CD8-positive, alpha-beta memory T cell (primary cell): ENCODE measurements around the gene LRP1B. TPM values are rescaled to one million over a fixed set of nuclear protein-coding genes. Genes with fewer than 3 reads are reported as not detected.

ENCODE experiments used
- CTCF ChIA-PET: fragments of 350-600 bp; sonication (Branson Sonifier 250); formaldehyde crosslinking; loops from one replicate; lab custom pipeline; 2021; ENCODE audit warnings: antibody characterized with exemption; lab: Charles Lee
- POLR2A ChIA-PET: fragments of 350-600 bp; sonication (Branson Sonifier 250); formaldehyde crosslinking; loops from one replicate; lab custom pipeline; 2021; ENCODE audit warnings: antibody characterized with exemption; lab: Charles Lee
- DNase-seq, 5 donors: peaks; one replicate each; pipeline versions ENCODE4 v3.0.0 to v3.0.0-alpha.2; 2020 to 2022; ENCODE audit warnings: mixed read lengths in 1 of 5
- H3K27ac ChIP-seq: one replicate; pipeline ENCODE4 v1.7.0; 2013; ENCODE audit warnings: low read depth, mild to moderate bottlenecking, low read length, moderate library complexity
- H3K27me3 ChIP-seq: 2 replicates; pipeline ENCODE4 v1.7.0; 2013; ENCODE audit warnings: low read length, mild to moderate bottlenecking; ENCODE audit not compliant: insufficient read depth, poor library complexity, severe bottlenecking
- H3K36me3 ChIP-seq: 2 replicates; pipeline ENCODE4 v1.7.0; 2013; ENCODE audit warnings: mild to moderate bottlenecking, low read length, moderate library complexity; ENCODE audit not compliant: insufficient read depth
- H3K4me1 ChIP-seq: 2 replicates; pipeline ENCODE4 v1.7.0; 2013; ENCODE audit warnings: mild to moderate bottlenecking, low read length, moderate library complexity; ENCODE audit not compliant: insufficient read depth
- H3K4me3 ChIP-seq: 2 replicates; pipeline ENCODE4 v1.7.0; 2013; ENCODE audit warnings: mild to moderate bottlenecking, low read length
- H3K9me3 ChIP-seq: 2 replicates; pipeline ENCODE4 v1.7.0; 2013; ENCODE audit warnings: mild to moderate bottlenecking, low read length
- H3K27ac Mint-ChIP-seq, 8 donors: one replicate each; pipeline ENCODE4 v1.8.0; 2020 to 2021; ENCODE audit warnings: mixed read lengths in 8 of 8, mild to moderate bottlenecking in 6 of 8, inconsistent platforms in 3 of 8, moderate library complexity in 3 of 8
- H3K27me3 Mint-ChIP-seq, 2 donors: one replicate each; pipeline ENCODE4 v1.8.0; 2020 to 2021; ENCODE audit warnings: mixed read lengths in 2 of 2, mild to moderate bottlenecking in 1 of 2, moderate library complexity in 1 of 2
- H3K36me3 Mint-ChIP-seq, 3 donors: one replicate each; pipeline ENCODE4 v1.8.0; 2020 to 2021; ENCODE audit warnings: mixed read lengths in 3 of 3, inconsistent platforms in 1 of 3, mild to moderate bottlenecking in 1 of 3
- H3K4me1 Mint-ChIP-seq, 3 donors: one replicate each; pipeline ENCODE4 v1.8.0; 2020 to 2021; ENCODE audit warnings: mixed read lengths in 3 of 3, inconsistent platforms in 1 of 3, mild to moderate bottlenecking in 1 of 3
- H3K4me3 Mint-ChIP-seq, 7 donors: one replicate each; pipeline ENCODE4 v1.8.0; 2020 to 2021; ENCODE audit warnings: mixed read lengths in 7 of 7, mild to moderate bottlenecking in 6 of 7, moderate library complexity in 4 of 7, inconsistent platforms in 2 of 7
- H3K9me3 Mint-ChIP-seq, 5 donors: one replicate each; pipeline ENCODE4 v1.8.0; 2020 to 2022; ENCODE audit warnings: mixed read lengths in 5 of 5, mild to moderate bottlenecking in 3 of 5, moderate library complexity in 2 of 5, inconsistent platforms in 1 of 5
- polyA plus RNA-seq: library from polyadenylated mRNA; unstranded; fragments of 300-500 nt; fragmentation: Illumina TruSeq; gene quantifications from one replicate; pipeline ENCODE4 v1.2.3, GENCODE V29; 2021
- total RNA-seq, 2 experiments: library from RNA; stranded (reverse); gene quantifications; one replicate each; pipeline ENCODE4 v1.2.3, GENCODE V29; 2021

Gene LRP1B
- total and polyA plus RNA-seq, 3 experiments from 2014 or later = not detected

DNA sequence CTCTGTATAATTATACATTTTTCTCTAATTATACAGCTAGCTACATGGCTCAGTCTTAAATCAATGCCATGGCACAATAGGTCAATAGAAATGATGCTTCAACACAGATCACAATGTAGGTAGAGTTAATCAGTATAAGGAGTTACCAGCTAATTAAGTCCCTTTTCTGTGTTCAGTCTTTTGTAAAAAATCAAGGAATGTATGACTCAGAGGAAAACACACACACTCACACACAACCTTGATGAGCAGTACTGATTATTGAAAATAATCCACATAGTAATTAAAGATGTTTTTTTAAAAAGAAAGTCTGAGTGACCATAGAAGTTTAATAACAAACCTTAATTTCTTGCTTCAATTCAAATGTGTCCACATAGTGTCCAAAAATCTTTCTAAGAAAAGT is 691.3 kb downstream of the LRP1B start:
- H3K9me3 ChIP-seq = no peaks in the 10 kb centered on the region
- POLR2A ChIA-PET = no interaction called here
- Mint-ChIP-seq H3K9me3 (peaks cover 3 to 22% (median 19%) of the 10 kb centered on the region in 5 donors), H3K36me3 (peaks cover 0 to 2% (median 0%) of the 10 kb centered on the region in 3 donors), H3K4me3 (no peak overlapping the region), H3K4me1 (no peaks in the 10 kb centered on the region), H3K27ac (no peak overlapping the region), H3K27me3 (no peaks in the 10 kb centered on the region)
- DNase-seq = no peak
- CTCF ChIA-PET = no interaction called here
- H3K27me3 ChIP-seq = no peaks in the 10 kb centered on the region
- no peaks in the 10 kb centered on the region for H3K36me3 ChIP-seq
- no peak overlapping the region for H3K4me3 ChIP-seq
- H3K27ac ChIP-seq = no peak overlapping the region
- no peaks in the 10 kb centered on the region for H3K4me1 ChIP-seq

DNA sequence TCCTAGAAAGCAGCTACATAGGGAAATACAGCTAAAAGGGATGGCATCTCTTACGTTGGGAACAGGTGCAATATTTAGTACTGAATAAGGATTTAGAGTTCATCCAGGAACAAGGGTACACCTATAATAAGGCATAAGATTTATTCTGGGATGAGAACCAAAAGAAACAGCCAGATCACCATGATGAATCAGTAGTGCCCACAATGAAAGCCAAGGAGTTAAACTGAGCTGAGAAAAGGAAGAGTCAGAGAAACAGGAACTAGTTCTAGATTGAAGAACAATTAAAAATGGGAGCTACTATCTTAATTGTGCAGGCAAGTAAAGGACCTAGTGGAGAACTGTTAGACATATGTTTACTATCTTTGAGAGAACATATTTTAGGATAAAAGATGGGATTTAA is 692.3 kb downstream of the LRP1B start:
- Histone ChIP-seq H3K36me3 (no peaks in the 10 kb centered on the region), H3K4me3 (no peak overlapping the region), H3K4me1 (no peaks in the 10 kb centered on the region), H3K9me3 (no peaks in the 10 kb centered on the region), H3K27me3 (no peaks in the 10 kb centered on the region), H3K27ac (no peak overlapping the region)
- ChIA-PET POLR2A (no interaction called here), CTCF (no interaction called here)
- H3K9me3 Mint-ChIP-seq = peaks cover 3 to 27% (median 14%) of the 10 kb centered on the region in 5 donors
- no peak for DNase-seq
- no peaks in the 10 kb centered on the region for H3K27me3 Mint-ChIP-seq
- H3K36me3 Mint-ChIP-seq = peaks cover 0 to 2% (median 0%) of the 10 kb centered on the region in 3 donors
- H3K27ac Mint-ChIP-seq = no peak overlapping the region
- no peak overlapping the region for H3K4me3 Mint-ChIP-seq
- no peaks in the 10 kb centered on the region for H3K4me1 Mint-ChIP-seq

DNA sequence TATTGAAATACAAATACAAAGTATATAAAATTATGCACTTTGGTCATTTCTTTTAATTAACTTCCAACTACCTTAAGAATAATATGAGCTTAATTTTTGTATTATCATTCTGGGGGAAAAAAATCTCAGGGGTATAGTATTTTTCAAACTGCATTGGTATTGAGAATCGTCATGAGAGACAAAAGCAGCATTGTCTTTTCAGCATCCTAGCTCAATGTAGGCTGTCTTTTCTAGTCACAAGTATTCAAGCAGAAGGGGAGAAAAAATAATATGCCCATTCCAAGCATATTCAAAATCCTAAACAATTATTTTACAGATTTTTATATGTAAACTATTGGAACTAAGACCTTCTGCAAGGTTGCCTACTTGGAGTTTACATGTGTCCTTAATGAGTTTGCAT is 693.3 kb downstream of the LRP1B start:
- peaks cover 5 to 24% (median 10%) of the 10 kb centered on the region in 5 donors for H3K9me3 Mint-ChIP-seq
- CTCF ChIA-PET = no interaction called here
- DNase-seq = no peak

DNA sequence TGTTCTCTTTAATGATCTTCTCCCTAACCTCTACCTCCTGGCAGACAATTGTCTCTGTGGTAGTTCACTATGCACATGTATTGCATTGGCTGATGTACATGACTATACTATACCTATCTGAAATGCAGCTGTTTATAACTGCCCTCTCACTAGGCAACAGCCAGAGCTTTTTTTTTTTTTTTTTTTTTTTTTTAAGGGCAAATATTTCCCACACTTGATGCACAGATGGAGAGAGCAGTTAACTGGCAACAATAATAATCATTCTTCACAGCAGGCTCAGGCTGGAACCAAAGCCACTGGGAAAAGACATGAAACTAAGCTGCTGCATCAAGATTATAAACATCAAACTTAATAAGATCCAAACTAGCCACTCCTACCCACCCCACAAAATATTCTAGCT is 707.7 kb downstream of the LRP1B start:
- H3K9me3 ChIP-seq = no peaks in the 10 kb centered on the region
- Mint-ChIP-seq H3K27ac (no peak overlapping the region), H3K4me3 (no peak overlapping the region), H3K36me3 (no peaks in the 10 kb centered on the region), H3K27me3 (no peaks in the 10 kb centered on the region), H3K9me3 (peaks cover 3 to 26% (median 7%) of the 10 kb centered on the region in 5 donors), H3K4me1 (no peaks in the 10 kb centered on the region)
- H3K4me3 ChIP-seq = no peak overlapping the region
- no peak for DNase-seq
- H3K27ac ChIP-seq = no peak overlapping the region
- H3K27me3 ChIP-seq = no peaks in the 10 kb centered on the region
- CTCF ChIA-PET = no interaction called here
- H3K36me3 ChIP-seq = no peaks in the 10 kb centered on the region
- POLR2A ChIA-PET = no interaction called here
- no peaks in the 10 kb centered on the region for H3K4me1 ChIP-seq

More for the DNA sequence above, 693.3 kb downstream of the LRP1B start:
- H3K9me3 ChIP-seq = no peaks in the 10 kb centered on the region
- no peaks in the 10 kb centered on the region for H3K27me3 ChIP-seq
- H3K36me3 ChIP-seq = no peaks in the 10 kb centered on the region
- Mint-ChIP-seq H3K27ac (no peak overlapping the region), H3K36me3 (peaks cover 0 to 2% (median 0%) of the 10 kb centered on the region in 3 donors), H3K4me1 (no peaks in the 10 kb centered on the region), H3K27me3 (no peaks in the 10 kb centered on the region), H3K4me3 (no peak overlapping the region)
- no peaks in the 10 kb centered on the region for H3K4me1 ChIP-seq
- no peak overlapping the region for H3K27ac ChIP-seq
- POLR2A ChIA-PET = no interaction called here
- H3K4me3 ChIP-seq = no peak overlapping the region

DNA sequence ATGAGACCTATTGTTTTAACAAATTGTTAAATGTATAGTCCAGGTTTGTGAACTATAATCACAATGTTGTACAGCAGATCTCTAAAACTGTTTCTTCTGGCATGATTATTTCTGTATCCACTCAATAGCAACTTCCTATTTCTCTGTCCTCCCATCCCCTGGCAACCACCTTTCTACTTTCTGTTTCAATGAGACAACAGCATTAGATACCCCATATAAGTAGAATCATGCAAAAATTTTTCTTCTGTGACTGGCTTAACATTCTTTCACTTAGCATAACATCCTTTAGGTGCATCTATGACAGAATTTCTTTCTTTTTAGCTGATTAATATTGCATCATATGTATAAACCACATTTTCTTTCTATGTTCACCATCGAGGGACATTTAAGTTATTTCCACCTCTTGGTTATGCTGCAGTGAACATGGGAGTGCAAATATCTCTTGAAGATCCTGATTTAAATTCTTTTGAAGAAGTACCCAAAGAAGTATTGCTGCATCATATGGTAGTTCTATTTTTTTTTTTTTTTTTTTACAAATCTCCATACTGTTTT is 713.5 kb downstream of the LRP1B start:
- H3K27me3 ChIP-seq = no peaks in the 10 kb centered on the region
- no peaks in the 10 kb centered on the region for H3K9me3 ChIP-seq
- ChIA-PET POLR2A (no interaction called here), CTCF (interaction anchor here (0.6 kb wide), 1 partner anchor 598 kb away, joined by 3 read pairs; no protein-coding TSS in a partner anchor)
- no peaks in the 10 kb centered on the region for H3K27me3 Mint-ChIP-seq
- no peak overlapping the region for H3K4me3 Mint-ChIP-seq
- H3K36me3 Mint-ChIP-seq = no peaks in the 10 kb centered on the region
- no peaks in the 10 kb centered on the region for H3K36me3 ChIP-seq
- no peaks in the 10 kb centered on the region for H3K4me1 ChIP-seq
- no peak overlapping the region for H3K4me3 ChIP-seq
- H3K4me1 Mint-ChIP-seq = no peaks in the 10 kb centered on the region
- peaks cover 6 to 37% (median 15%) of the 10 kb centered on the region in 5 donors for H3K9me3 Mint-ChIP-seq
- no peak overlapping the region for H3K27ac ChIP-seq
- H3K27ac Mint-ChIP-seq = no peak overlapping the region
- DNase-seq = no peak

DNA sequence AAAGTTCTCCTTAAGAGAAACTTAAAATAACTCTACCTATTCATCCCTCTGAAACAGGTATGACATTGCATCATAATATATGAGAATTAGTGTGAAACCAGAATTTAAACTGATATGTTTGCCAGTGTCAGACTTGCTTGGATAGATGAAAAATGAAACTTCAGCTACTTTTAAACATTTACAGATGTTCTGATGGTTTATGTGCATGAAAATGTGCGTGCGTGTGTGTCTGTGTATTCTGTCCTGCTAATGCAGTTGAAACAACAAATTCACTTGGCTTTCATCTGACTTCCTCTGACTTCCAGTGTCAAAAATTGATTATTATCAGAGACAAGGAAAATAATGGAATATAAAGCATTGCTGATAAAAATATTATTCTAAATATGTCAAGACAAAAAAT is 719.4 kb downstream of the LRP1B start:
- CTCF ChIA-PET = no interaction called here
- Histone ChIP-seq H3K36me3 (no peaks in the 10 kb centered on the region), H3K27me3 (no peaks in the 10 kb centered on the region), H3K9me3 (no peaks in the 10 kb centered on the region), H3K27ac (no peak overlapping the region), H3K4me1 (no peaks in the 10 kb centered on the region), H3K4me3 (no peak overlapping the region)
- no peaks in the 10 kb centered on the region for H3K27me3 Mint-ChIP-seq
- H3K27ac Mint-ChIP-seq = no peak overlapping the region
- H3K36me3 Mint-ChIP-seq = no peaks in the 10 kb centered on the region
- POLR2A ChIA-PET = no interaction called here
- DNase-seq = no peak
- no peak overlapping the region for H3K4me3 Mint-ChIP-seq
- peaks cover 0 to 17% (median 4%) of the 10 kb centered on the region in 5 donors for H3K9me3 Mint-ChIP-seq
- no peaks in the 10 kb centered on the region for H3K4me1 Mint-ChIP-seq

DNA sequence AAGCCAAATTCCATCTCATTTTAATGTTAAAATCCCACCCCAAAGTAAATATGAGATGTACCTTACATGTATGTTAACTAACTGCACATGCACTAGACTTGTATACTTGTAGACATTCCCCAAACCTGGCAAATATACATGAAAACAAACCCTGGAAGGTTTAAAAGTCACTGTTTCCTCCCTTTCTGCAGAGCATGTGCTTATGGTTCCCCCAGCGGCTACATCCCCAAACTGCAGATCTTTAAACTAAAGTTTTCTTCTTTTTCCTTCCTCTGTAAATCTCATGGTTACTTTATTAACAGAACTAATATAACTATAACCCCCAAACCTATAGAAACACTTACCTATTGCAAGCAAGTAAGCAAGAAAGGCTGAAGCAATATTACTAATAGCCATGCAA is 731.5 kb downstream of the LRP1B start:
- ChIA-PET CTCF (no interaction called here), POLR2A (no interaction called here)
- no peak overlapping the region for H3K4me3 Mint-ChIP-seq
- Histone ChIP-seq H3K4me3 (no peak overlapping the region), H3K27me3 (no peaks in the 10 kb centered on the region), H3K36me3 (no peaks in the 10 kb centered on the region), H3K27ac (no peak overlapping the region), H3K9me3 (no peaks in the 10 kb centered on the region), H3K4me1 (no peaks in the 10 kb centered on the region)
- DNase-seq = no peak
- no peak overlapping the region for H3K27ac Mint-ChIP-seq
- H3K4me1 Mint-ChIP-seq = no peaks in the 10 kb centered on the region
- no peaks in the 10 kb centered on the region for H3K27me3 Mint-ChIP-seq
- H3K9me3 Mint-ChIP-seq = peaks cover 0 to 33% (median 5%) of the 10 kb centered on the region in 5 donors
- H3K36me3 Mint-ChIP-seq = no peaks in the 10 kb centered on the region

DNA sequence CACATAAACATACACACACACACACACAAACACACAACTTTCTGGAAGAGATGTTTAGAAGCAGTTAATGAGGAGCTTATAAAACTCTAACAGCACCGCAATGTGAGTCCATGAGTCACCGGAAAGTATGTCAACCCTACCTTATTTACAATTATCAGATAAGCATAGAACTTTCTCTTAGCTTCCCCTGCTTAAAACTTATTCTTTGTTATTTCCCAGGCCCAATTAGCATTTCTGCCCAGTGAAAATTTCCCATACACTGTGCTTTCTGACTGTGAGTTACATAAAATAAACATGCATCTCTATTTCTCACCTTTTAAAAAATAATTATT is 737.6 kb downstream of the LRP1B start:
- H3K4me1 ChIP-seq = no peaks in the 10 kb centered on the region
- H3K4me3 ChIP-seq = no peak overlapping the region
- peaks cover 0 to 25% (median 8%) of the 10 kb centered on the region in 5 donors for H3K9me3 Mint-ChIP-seq
- no peaks in the 10 kb centered on the region for H3K27me3 Mint-ChIP-seq
- H3K27ac ChIP-seq = no peak overlapping the region
- no peaks in the 10 kb centered on the region for H3K36me3 ChIP-seq
- no peak overlapping the region for H3K27ac Mint-ChIP-seq
- H3K36me3 Mint-ChIP-seq = no peaks in the 10 kb centered on the region
- ChIA-PET CTCF (no interaction called here), POLR2A (no interaction called here)
- DNase-seq = no peak
- H3K4me3 Mint-ChIP-seq = no peak overlapping the region
- H3K27me3 ChIP-seq = no peaks in the 10 kb centered on the region
- H3K4me1 Mint-ChIP-seq = no peaks in the 10 kb centered on the region
- no peaks in the 10 kb centered on the region for H3K9me3 ChIP-seq
